ENCODE measurements around the gene GRIK3.

GRIK3 gene

DNA sequence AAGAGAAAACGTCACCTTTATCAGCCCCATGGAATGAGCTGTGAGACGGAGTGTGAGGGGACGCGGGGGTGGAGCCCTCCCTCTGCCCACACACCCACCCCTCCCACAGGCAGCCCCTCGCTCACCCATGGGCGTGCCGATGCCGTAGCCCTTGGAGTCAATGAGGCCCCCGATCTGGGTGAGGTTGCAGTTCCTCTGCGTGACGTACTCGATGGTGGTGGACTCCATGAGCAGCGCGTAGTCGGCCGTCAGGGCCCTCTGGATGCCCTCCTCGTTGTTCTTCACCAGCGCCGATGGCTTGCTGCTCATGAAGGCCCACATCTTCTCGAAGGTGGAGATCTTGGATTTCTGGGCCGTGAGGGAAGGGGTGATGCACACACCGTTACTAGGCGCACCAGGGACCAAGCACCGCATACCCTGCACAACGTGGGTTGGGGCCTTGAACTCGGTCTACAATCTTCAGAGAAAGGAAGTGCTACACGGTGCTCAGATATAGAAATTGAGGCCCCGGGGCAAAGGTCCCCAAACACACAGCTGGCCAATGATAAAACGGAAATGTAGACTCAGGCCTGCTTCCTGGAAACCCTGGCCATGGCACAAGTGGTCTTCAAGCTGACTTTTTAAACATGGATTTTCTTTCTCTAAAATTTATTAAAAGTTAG is 228.2 kb downstream of the GRIK3 start:
- Histone ChIP-seq H3K4me2 (ENCODE audit: low read length) (no peak overlapping the region), H3K9me3 (ENCODE audit: control insufficient read depth, insufficient read depth, low read length) (no peaks in the 10 kb centered on the region), H3K27me3 (ENCODE audit: control insufficient read depth, low read length) (peaks cover 15% of the 10 kb centered on the region; the same call in 1 of the 2 replicates), H3K4me1 (ENCODE audit: control insufficient read depth, low read length) (no peaks in the 10 kb centered on the region), H3K9me2 (replicated peaks; ENCODE audit: control insufficient read depth, low read length) (no peaks in the 10 kb centered on the region), H3K27ac (ENCODE audit: low read depth, low read length) (no peak overlapping the region), H3K36me3 (ENCODE audit: control insufficient read depth, low read length) (no peaks in the 10 kb centered on the region), H3K79me2 (ENCODE audit: control insufficient read depth, low read length) (no peaks in the 10 kb centered on the region), H3K4me3 (ENCODE audit: low read length) (no peak overlapping the region), H4K20me1 (ENCODE audit: control insufficient read depth, insufficient read depth, low read depth, low read length) (no peaks in the 10 kb centered on the region), H3F3A (ENCODE audit: control insufficient read depth, insufficient read depth) (no peaks in the 10 kb centered on the region)
- TF ChIP-seq, protein P1, sequence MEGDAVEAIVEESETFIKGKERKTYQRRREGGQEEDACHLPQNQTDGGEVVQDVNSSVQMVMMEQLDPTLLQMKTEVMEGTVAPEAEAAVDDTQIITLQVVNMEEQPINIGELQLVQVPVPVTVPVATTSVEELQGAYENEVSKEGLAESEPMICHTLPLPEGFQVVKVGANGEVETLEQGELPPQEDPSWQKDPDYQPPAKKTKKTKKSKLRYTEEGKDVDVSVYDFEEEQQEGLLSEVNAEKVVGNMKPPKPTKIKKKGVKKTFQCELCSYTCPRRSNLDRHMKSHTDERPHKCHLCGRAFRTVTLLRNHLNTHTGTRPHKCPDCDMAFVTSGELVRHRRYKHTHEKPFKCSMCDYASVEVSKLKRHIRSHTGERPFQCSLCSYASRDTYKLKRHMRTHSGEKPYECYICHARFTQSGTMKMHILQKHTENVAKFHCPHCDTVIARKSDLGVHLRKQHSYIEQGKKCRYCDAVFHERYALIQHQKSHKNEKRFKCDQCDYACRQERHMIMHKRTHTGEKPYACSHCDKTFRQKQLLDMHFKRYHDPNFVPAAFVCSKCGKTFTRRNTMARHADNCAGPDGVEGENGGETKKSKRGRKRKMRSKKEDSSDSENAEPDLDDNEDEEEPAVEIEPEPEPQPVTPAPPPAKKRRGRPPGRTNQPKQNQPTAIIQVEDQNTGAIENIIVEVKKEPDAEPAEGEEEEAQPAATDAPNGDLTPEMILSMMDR (IDR thresholded peaks at IDR 0.05; ENCODE audit: low read depth, low read length, poor library complexity, severe bottlenecking) = no peak
- no peak for TF ChIP-seq EZH2phosphoT487 (IDR thresholded peaks at IDR 0.05; ENCODE audit: borderline replicate concordance, low read length)

DNA sequence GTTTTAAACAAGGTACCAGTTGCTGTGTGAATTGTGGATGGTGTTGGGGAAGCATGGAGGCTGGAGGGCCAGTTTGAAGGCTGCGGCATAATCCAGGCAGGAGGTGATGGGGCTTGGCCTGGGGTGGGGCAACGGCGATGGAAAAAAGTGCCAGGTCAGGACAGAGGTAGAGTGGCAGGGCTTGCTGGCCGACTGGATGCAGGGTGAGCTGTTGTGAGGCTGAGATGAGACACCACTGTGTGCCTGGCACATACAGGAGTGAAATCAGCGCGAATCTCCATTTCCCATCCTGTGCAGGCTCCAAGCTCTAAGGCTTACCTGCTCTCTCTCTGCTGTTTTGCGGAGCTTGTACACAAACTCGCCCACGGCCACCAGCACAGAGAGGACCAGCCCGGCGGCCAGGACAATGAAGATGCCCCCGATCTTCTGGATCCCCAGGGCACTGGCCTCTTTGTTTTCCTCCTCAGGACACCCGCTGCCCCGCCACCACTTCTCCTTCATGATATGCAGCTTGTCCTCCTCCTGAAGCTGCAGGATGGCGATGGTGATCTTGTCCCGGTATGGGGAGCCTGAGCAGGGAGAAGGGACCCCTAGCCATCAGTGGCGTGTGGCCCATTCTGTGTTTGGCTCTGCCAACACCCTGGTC is 229.5 kb downstream of the GRIK3 start:
- H3K9me3 ChIP-seq (ENCODE audit: control insufficient read depth, insufficient read depth, low read length) = no peaks in the 10 kb centered on the region
- H3K9me2 ChIP-seq (replicated peaks; ENCODE audit: control insufficient read depth, low read length) = no peaks in the 10 kb centered on the region
- no peak overlapping the region for H3K27ac ChIP-seq (ENCODE audit: low read depth, low read length)
- no peak for TF ChIP-seq EZH2phosphoT487 (IDR thresholded peaks at IDR 0.05; ENCODE audit: borderline replicate concordance, low read length)
- TF ChIP-seq, protein P1 (IDR thresholded peaks at IDR 0.05; ENCODE audit: low read depth, low read length, poor library complexity, severe bottlenecking) = no peak
- no peak overlapping the region for H3K4me3 ChIP-seq (ENCODE audit: low read length)
- no peaks in the 10 kb centered on the region for H3K79me2 ChIP-seq (ENCODE audit: control insufficient read depth, low read length)
- H4K20me1 ChIP-seq (ENCODE audit: control insufficient read depth, insufficient read depth, low read depth, low read length) = no peaks in the 10 kb centered on the region
- no peaks in the 10 kb centered on the region for H3K36me3 ChIP-seq (ENCODE audit: control insufficient read depth, low read length)
- H3K4me2 ChIP-seq (ENCODE audit: low read length) = no peak overlapping the region
- no peaks in the 10 kb centered on the region for H3K4me1 ChIP-seq (ENCODE audit: control insufficient read depth, low read length)
- H3K27me3 ChIP-seq (ENCODE audit: control insufficient read depth, low read length) = peaks cover 11% of the 10 kb centered on the region; the same call in 1 of the 2 replicates
- H3F3A ChIP-seq (ENCODE audit: control insufficient read depth, insufficient read depth) = no peaks in the 10 kb centered on the region

DNA sequence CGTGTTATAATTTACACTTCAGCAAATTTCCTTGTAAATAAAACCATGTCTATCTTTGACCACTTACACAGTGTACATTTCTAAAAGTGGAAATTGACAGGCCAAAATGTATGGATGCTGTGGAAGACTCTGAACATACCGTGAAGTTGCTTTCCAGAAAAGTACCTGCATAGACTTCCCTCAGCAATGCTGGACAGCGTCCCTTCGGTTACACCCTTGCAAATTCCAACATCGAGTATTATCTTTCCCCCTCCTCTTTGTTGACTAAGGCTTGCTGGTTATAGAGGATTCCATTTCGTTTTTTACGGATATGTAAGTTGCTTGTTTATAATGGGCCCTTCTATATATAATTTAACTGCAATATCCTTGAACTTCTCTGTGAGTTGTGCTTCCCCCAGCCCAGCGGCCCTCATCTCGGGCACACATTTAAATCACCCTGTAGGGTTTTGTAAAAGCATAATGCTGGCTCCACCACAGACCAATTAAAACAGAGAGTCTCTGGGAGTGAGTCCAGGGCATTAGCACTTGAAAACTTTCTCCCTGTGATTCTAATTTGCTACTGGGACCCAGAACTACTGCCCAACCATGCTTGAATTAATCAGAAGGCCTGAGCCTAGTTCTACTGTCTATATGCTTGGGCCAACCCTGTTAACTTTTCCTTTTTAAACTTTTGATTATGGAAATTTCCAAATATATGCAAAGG is 230.3 kb downstream of the GRIK3 start:
- H3K27me3 ChIP-seq (ENCODE audit: control insufficient read depth, low read length) = peaks cover 4% of the 10 kb centered on the region; the same call in 1 of the 2 replicates
- no peaks in the 10 kb centered on the region for H3K4me1 ChIP-seq (ENCODE audit: control insufficient read depth, low read length)
- no peaks in the 10 kb centered on the region for H3K79me2 ChIP-seq (ENCODE audit: control insufficient read depth, low read length)
- no peaks in the 10 kb centered on the region for H3F3A ChIP-seq (ENCODE audit: control insufficient read depth, insufficient read depth)
- no peak overlapping the region for H3K4me3 ChIP-seq (ENCODE audit: low read length)
- TF ChIP-seq EZH2phosphoT487 (IDR thresholded peaks at IDR 0.05; ENCODE audit: borderline replicate concordance, low read length) = no peak
- TF ChIP-seq, protein P1 (IDR thresholded peaks at IDR 0.05; ENCODE audit: low read depth, low read length, poor library complexity, severe bottlenecking) = no peak
- no peaks in the 10 kb centered on the region for H4K20me1 ChIP-seq (ENCODE audit: control insufficient read depth, insufficient read depth, low read depth, low read length)
- H3K36me3 ChIP-seq (ENCODE audit: control insufficient read depth, low read length) = no peaks in the 10 kb centered on the region
- no peak overlapping the region for H3K27ac ChIP-seq (ENCODE audit: low read depth, low read length)
- H3K9me2 ChIP-seq (replicated peaks; ENCODE audit: control insufficient read depth, low read length) = no peaks in the 10 kb centered on the region
- H3K9me3 ChIP-seq (ENCODE audit: control insufficient read depth, insufficient read depth, low read length) = no peaks in the 10 kb centered on the region
- no peak overlapping the region for H3K4me2 ChIP-seq (ENCODE audit: low read length)

Data from DOHH2 (cell line).